K562 (cell line): ENCODE measurements around the gene LCN15. TPM values are rescaled to one million over a fixed set of nuclear protein-coding genes. Genes with fewer than 3 reads are reported as not detected.

ENCODE experiments used
- ATAC-seq: fragments of 200-7000 bp; cut with Tn5 transposase; 3 replicates; pipeline ENCODE4 v1.9.1; 2020; ENCODE audit warnings: moderate library complexity
- BruUV-seq: library from RNA; stranded (reverse); fragments of 400-500 nt; replicated peaks from 2 replicates; lab custom pipeline; 2021; lab: Mats Ljungman, UMichigan
- CTCF ChIA-PET: fragments of 300-600 bp; formaldehyde crosslinking; extraction: SDS; loops from one replicate; lab custom pipeline; 2021; ENCODE audit warnings: low intra/inter-chr PET ratio; lab: Yijun Ruan, JAX
- POLR2A ChIA-PET: fragments of 300-600, 350-650 bp; sonication (Branson Sonifier 250); formaldehyde crosslinking; extraction: SDS; loops from one replicate; lab custom pipeline; 2021; ENCODE audit warnings: antibody characterized with exemption, inconsistent platforms; lab: Yijun Ruan, JAX
- DNase-seq, 4 experiments: peaks; one replicate each; pipeline versions ENCODE4 v3.0.0 to v3.0.0-alpha.2; 2011 to 2018; ENCODE audit warnings: low spot score in 3 of 4, mixed read lengths in 3 of 4; ENCODE audit errors: extremely low read depth in 1 of 4
- FAIRE-seq: peaks from 2 replicates; lab custom pipeline; 2011; peaks lifted over from hg19 to GRCh38; lab: Jason Lieb, UNC
- H2AFZ ChIP-seq: 2 replicates; pipeline ENCODE4 v1.6.0; 2011; ENCODE audit warnings: low read depth, low read length, control low read depth, inconsistent platforms
- H3K27ac ChIP-seq: fragments of 200-600 bp; 3 replicates; pipeline ENCODE4 v1.8.0; 2011; ENCODE audit warnings: low read depth, mild to moderate bottlenecking, control low read depth, inconsistent platforms, low read length, moderate library complexity, mixed read lengths; ENCODE audit errors: extremely low read depth
- H3K27me3 ChIP-seq, 2 experiments: fragments of 300-600 bp in 1 of 2; 2 replicates in 1 of 2; 3 replicates in 1 of 2; pipeline versions ENCODE4 v1.6.0 to v1.8.0; 2011; ENCODE audit warnings: inconsistent platforms in 2 of 2, low read length in 2 of 2, mild to moderate bottlenecking in 1 of 2, mixed read lengths in 1 of 2, moderate library complexity in 1 of 2; ENCODE audit not compliant: control insufficient read depth in 2 of 2, insufficient read depth in 2 of 2
- H3K36me3 ChIP-seq: fragments of 300-600 bp; 3 replicates; pipeline ENCODE4 v1.8.0; 2011; ENCODE audit warnings: mild to moderate bottlenecking, low read length, inconsistent platforms; ENCODE audit not compliant: control insufficient read depth, insufficient read depth
- H3K4me1 ChIP-seq, 2 experiments: fragments of 200-600 bp in 1 of 2; replicated peaks in 1 of 2; 2 replicates in 1 of 2; 3 replicates in 1 of 2; pipeline versions ENCODE4 v1.5.1 to v1.8.0; 2011; ENCODE audit warnings: inconsistent platforms in 2 of 2, low read length in 2 of 2, mild to moderate bottlenecking in 1 of 2, mixed read lengths in 1 of 2, moderate library complexity in 1 of 2; ENCODE audit not compliant: control insufficient read depth in 2 of 2, insufficient read depth in 2 of 2
- H3K4me2 ChIP-seq: 2 replicates; pipeline ENCODE4 v1.6.1; 2011; ENCODE audit warnings: low read length, control low read depth, inconsistent platforms, mixed read lengths; ENCODE audit not compliant: insufficient read depth
- H3K4me3 ChIP-seq: fragments of 200-600 bp; sonication (generic), shearing (Covaris generic); 2 replicates; pipeline ENCODE4 v1.5.1; 2016; ENCODE audit warnings: control low read depth, inconsistent platforms
- H3K79me2 ChIP-seq: fragments of 200-600 bp; 3 replicates; pipeline ENCODE4 v1.8.0; 2011; ENCODE audit warnings: low read length, inconsistent platforms; ENCODE audit not compliant: control insufficient read depth, insufficient read depth
- H3K9ac ChIP-seq, 2 experiments: 2 replicates each; pipeline versions ENCODE4 v1.6.0 to v1.6.1; 2011; ENCODE audit warnings: low read depth in 2 of 2, low read length in 2 of 2, control low read depth in 1 of 2, inconsistent platforms in 1 of 2, mild to moderate bottlenecking in 1 of 2, mixed read lengths in 1 of 2; ENCODE audit not compliant: insufficient read depth in 1 of 2
- H3K9me1 ChIP-seq: one replicate; pipeline ENCODE4 v1.6.0; 2011; ENCODE audit warnings: inconsistent platforms, mild to moderate bottlenecking, low read length, moderate library complexity; ENCODE audit not compliant: control insufficient read depth, insufficient read depth
- H3K9me3 ChIP-seq: replicated peaks from 2 replicates; pipeline ENCODE4 v1.5.1; 2011; ENCODE audit warnings: low read depth, low read length, inconsistent platforms; ENCODE audit not compliant: control insufficient read depth, insufficient read depth
- H4K20me1 ChIP-seq: replicated peaks from 2 replicates; pipeline ENCODE4 v1.6.1; 2011; ENCODE audit warnings: low read length, inconsistent platforms, mixed read lengths; ENCODE audit not compliant: control insufficient read depth, insufficient read depth
- FOXA1 ChIP-seq: fragments of 450-650 bp; IDR thresholded peaks from 2 replicates; pipeline ENCODE4 v1.6.1; 2016; ENCODE audit warnings: mild to moderate bottlenecking, borderline replicate concordance
- PREB ChIP-seq: sonication (generic); formaldehyde crosslinking; IDR thresholded peaks from 2 replicates; pipeline ENCODE4 v1.8.1; 2023; ENCODE audit warnings: mild to moderate bottlenecking, missing genetic modification reagents
- ZNF589 ChIP-seq: fragments of 200-800 bp; sonication (Bioruptor generic); IDR thresholded peaks from 2 replicates; pipeline ENCODE4 v1.6.1; 2016; ENCODE audit warnings: low read depth, missing genetic modification characterization, missing compliant biosample characterization
- WGBS: fragments of 100-300 bp; shearing (Covaris generic); methylation state at CpG from one replicate; pipeline ENCODE4 v1.1.6; 2016; ENCODE audit warnings: low coverage, mixed read lengths; ENCODE audit not compliant: insufficient coverage; ENCODE audit errors: missing lambda C conversion rate; 5-methylcytosine and 5-hydroxymethylcytosine counted together
- in situ Hi-C: fragments of 300-500 bp; cut with MboI; formaldehyde crosslinking; loops from 4 replicates; pipeline ENCODE4 v1.15.0; 2018; ENCODE audit warnings: inconsistent platforms, mixed read lengths
- intact Hi-C: fragments of 100-400 bp; cut with micrococcal nuclease; formaldehyde crosslinking; loops from 2 replicates; pipeline ENCODE4 v1.14.2; 2022
- polyA plus RNA-seq, 8 experiments: library from polyadenylated mRNA; depleted of rRNA in 4 of 8; stranded (reverse) in 5 of 8; unstranded in 3 of 8; fragments of >200 nt; fragmentation: Nextera tagmentation in 2 of 8; fragmentation: Illumina TruSeq in 1 of 8; extraction: Ambion mirVana in 2 of 8; extraction: Trizol in 1 of 8; gene quantifications; 2 replicates each; pipeline versions ENCODE4 v1.2.1 to v1.2.3, GENCODE V29; 2011 to 2014; ENCODE audit warnings: inconsistent platforms in 1 of 8, missing spikeins in 1 of 8
- total RNA-seq, 7 experiments: library from RNA; depleted of rRNA in 6 of 7; stranded (reverse); fragments of >200 nt in 6 of 7; fragmentation: Illumina TruSeq in 2 of 7; extraction: Trizol in 2 of 7; gene quantifications; 2 replicates each; pipeline versions ENCODE4 v1.2.1 to v1.2.3, GENCODE V29; 2011 to 2021; ENCODE audit warnings: low replicate concordance in 1 of 7
- TF ChIP-seq, protein P1 (sequence below): fragments of 450-650 bp; formaldehyde crosslinking; IDR thresholded peaks from 2 replicates; pipeline ENCODE4 v1.4.0; 2020; ENCODE audit warnings: mild to moderate bottlenecking, moderate library complexity

LCN15 gene
- total and polyA plus RNA-seq, 9 of the 15 experiments (the other 6 are each of a cell fraction or from before 2014, with no cell fraction given): 0.66 TPM; not detected in 8

GRCh38 chr9:136765041-136765440, 723 bp upstream of the LCN15 start:
- ATAC-seq (no peak), FAIRE-seq (no peak), DNase-seq (no peak)
- H3K9me1 ChIP-seq: no peaks in the 10 kb centered on the region
- H3K36me3 ChIP-seq: no peaks in the 10 kb centered on the region
- WGBS: 68% methylated on average over 9 of the region's 14 CpGs
- intact Hi-C loops (no loop called here), in situ Hi-C loops (no loop called here)
- no peak overlapping the region for H3K4me3 ChIP-seq
- POLR2A ChIA-PET: no interaction called here
- H3K27ac ChIP-seq: no peak overlapping the region
- peaks cover 16 to 66% of the 10 kb centered on the region in 2 experiments; a peak in 4 of 5 replicates for H3K4me1 ChIP-seq
- TF ChIP-seq, protein P1, sequence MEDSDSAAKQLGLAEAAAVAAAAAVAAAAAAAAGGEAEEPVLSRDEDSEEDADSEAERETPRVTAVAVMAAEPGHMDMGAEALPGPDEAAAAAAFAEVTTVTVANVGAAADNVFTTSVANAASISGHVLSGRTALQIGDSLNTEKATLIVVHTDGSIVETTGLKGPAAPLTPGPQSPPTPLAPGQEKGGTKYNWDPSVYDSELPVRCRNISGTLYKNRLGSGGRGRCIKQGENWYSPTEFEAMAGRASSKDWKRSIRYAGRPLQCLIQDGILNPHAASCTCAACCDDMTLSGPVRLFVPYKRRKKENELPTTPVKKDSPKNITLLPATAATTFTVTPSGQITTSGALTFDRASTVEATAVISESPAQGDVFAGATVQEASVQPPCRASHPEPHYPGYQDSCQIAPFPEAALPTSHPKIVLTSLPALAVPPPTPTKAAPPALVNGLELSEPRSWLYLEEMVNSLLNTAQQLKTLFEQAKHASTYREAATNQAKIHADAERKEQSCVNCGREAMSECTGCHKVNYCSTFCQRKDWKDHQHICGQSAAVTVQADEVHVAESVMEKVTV (CRISPR knock-in tag): no peak
- TF ChIP-seq PREB (CRISPR knock-in tag) (no peak), FOXA1 (no peak), ZNF589 (CRISPR knock-in tag) (no peak)
- CTCF ChIA-PET: interaction anchor here (1.0 kb wide), 1 partner anchor 20 kb away, joined by 4 read pairs; no protein-coding TSS in a partner anchor
- no peaks in the 10 kb centered on the region for H3K79me2 ChIP-seq
- H3K4me2 ChIP-seq: no peak overlapping the region
- H3K27me3 ChIP-seq: peaks cover 0 to 5% of the 10 kb centered on the region in 2 experiments; a peak in 1 of 5 replicates
- no peaks in the 10 kb centered on the region for H4K20me1 ChIP-seq
- H3K9ac ChIP-seq: peak overlapping the region in 1 of 2 experiments; percentile 83; a peak in 2 of 4 replicates
- H2AFZ ChIP-seq: no peak overlapping the region
- no TSS peak for BruUV-seq
- no peaks in the 10 kb centered on the region for H3K9me3 ChIP-seq
